Fibroblast of skin of scalp (primary cell): ENCODE data around the gene HSPB6.

Source experiments
- DNase-seq: peaks from one replicate; pipeline ENCODE4 v3.0.0-alpha.2; 2013

Gene HSPB6

GRCh38 chr19:35764432-35765315 is 7.8 kb upstream of the HSPB6 start:
- DNase-seq = no peak

- DNase-seq = no peak
Measured at GRCh38 chr19:35760711-35761349, 4.0 kb upstream of the HSPB6 start.

GRCh38 chr19:35759697-35760096 is 2.9 kb upstream of the HSPB6 start:
- DNase-seq = no peak

GRCh38 chr19:35757749-35758608 is 1.1 kb upstream of the HSPB6 start, which contains the start of gene PROSER3:
TSS of gene PROSER3 (plus strand) at chr19:35758176. CDS start at chr19:35758216, 40 bp downstream.
- peak; percentile 100 for DNase-seq

- peak; percentile 92 for DNase-seq
Measured at GRCh38 chr19:35757231-35757748, 461 bp upstream of the HSPB6 start.

GRCh38 chr19:35755550-35756376 is 1.1 kb downstream of the HSPB6 start:
- peak; percentile 47 for DNase-seq

- no peak for DNase-seq
Measured at GRCh38 chr19:35755131-35755549, 1.7 kb downstream of the HSPB6 start.

- DNase-seq = no peak
Measured at GRCh38 chr19:35754370-35755130, 2.3 kb downstream of the HSPB6 start.

GRCh38 chr19:35753634-35754369 is 3.0 kb downstream of the HSPB6 start:
- DNase-seq = no peak

- DNase-seq = no peak
Measured at GRCh38 chr19:35752746-35753350, 4.0 kb downstream of the HSPB6 start.

GRCh38 chr19:35751839-35752745 is 4.7 kb downstream of the HSPB6 start:
- DNase-seq = no peak

GRCh38 chr19:35750167-35750566 is 6.7 kb downstream of the HSPB6 start:
- no peak for DNase-seq

GRCh38 chr19:35748106-35749020 is 8.5 kb downstream of the HSPB6 start, which contains the start of gene LIN37:
TSS of gene LIN37 (plus strand) at chr19:35748576. CDS start at chr19:35748725, 149 bp downstream.
- DNase-seq = peak; percentile 99

GRCh38 chr19:35746531-35746930 is 10.3 kb downstream of the HSPB6 start:
- DNase-seq = no peak

GRCh38 chr19:35746087-35746462 is 10.8 kb downstream of the HSPB6 start:
- DNase-seq = no peak

- peak; percentile 99 for DNase-seq
Measured at GRCh38 chr19:35745328-35746086, 11.3 kb downstream of the HSPB6 start, which contains the start of the genes PSENEN and U2AF1L4. TSS of gene PSENEN (plus strand) at chr19:35745651. CDS start at chr19:35745931, 280 bp downstream. TSS of gene U2AF1L4 (minus strand) at chr19:35745418. CDS start at chr19:35745391, 27 bp downstream.
